Left ventricle myocardium inferior (tissue), 1 donor: ENCODE results near the gene ART1. TPM values are rescaled to one million over a fixed set of nuclear protein-coding genes. Genes with fewer than 3 reads are reported as not detected.

Experiments used
- DNase-seq: peaks from one replicate; pipeline ENCODE4 v3.0.0-alpha.2; 2020
- H3K27ac ChIP-seq: fragments of 200-600 bp; replicated peaks from 2 replicates; pipeline ENCODE4 v1.8.0; 2021
- H3K27me3 ChIP-seq: fragments of 200-600 bp; 2 replicates; pipeline ENCODE4 v1.8.0; 2021; ENCODE audit warnings: low read depth
- H3K36me3 ChIP-seq: fragments of 200-600 bp; 2 replicates; pipeline ENCODE4 v1.8.0; 2021
- H3K4me1 ChIP-seq: fragments of 200-600 bp; 2 replicates; pipeline ENCODE4 v1.8.0; 2021
- H3K4me3 ChIP-seq: fragments of 200-600 bp; 2 replicates; pipeline ENCODE4 v1.8.0; 2021; ENCODE audit warnings: mild to moderate bottlenecking, moderate library complexity
- H3K9me3 ChIP-seq: fragments of 200-600 bp; replicated peaks from 2 replicates; pipeline ENCODE4 v1.8.0; 2021
- CTCF ChIP-seq: fragments of 200-600 bp; IDR thresholded peaks from 2 replicates; pipeline ENCODE4 v1.8.0; 2021; ENCODE audit warnings: antibody characterized with exemption, mild to moderate bottlenecking, borderline replicate concordance
- intact Hi-C: fragments of 100-400 bp; cut with micrococcal nuclease; formaldehyde crosslinking; loops from one replicate; pipeline ENCODE4 v1.11.0; 2022
- total RNA-seq: library from RNA; stranded (reverse); fragmentation: NEBNext Ultra II Directional; extraction: Animal tissue kit (Norgen Biotek cat#: 25700); gene quantifications from one replicate; pipeline ENCODE4 v1.2.1, GENCODE V29; 2021
- donor health status: DM: no; HTN: yes; CAD: no; lungs with severe emphysema.

The ART1 gene
- total RNA-seq, 1 donor from 2014 or later = 0.58 TPM

DNA sequence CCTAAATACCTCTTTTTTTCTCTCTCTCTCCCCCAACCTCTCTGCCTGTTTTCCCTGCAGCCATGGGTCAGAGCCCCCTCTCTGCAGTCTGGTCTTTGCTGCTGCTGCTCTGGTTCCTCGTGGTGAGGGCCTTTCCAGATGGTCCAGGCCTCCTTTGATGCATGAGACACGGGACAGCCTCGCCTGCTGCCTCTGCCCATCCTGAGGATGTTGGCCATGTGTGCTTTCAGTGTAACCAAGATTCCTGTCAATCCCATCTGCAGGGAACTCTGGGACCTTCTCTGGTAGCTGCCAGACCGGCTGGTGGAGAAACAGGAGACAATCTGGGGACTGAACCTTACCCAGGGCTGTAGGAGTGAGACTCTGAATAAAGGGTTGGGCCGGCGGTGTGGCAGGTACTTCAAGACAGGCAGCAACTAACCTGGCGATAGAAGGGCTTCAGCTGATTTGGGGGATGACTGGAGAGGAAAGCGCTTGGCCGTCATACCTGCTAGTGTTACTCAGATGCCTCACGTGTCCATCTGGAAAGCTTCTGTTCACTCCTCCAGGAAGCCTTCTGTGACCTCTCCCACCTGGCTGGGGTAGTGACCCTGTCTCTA, 19.2 kb downstream of the ART1 start:
- intact Hi-C loops = no loop called here
- H3K27me3 ChIP-seq = no peaks in the 10 kb centered on the region
- no peaks in the 10 kb centered on the region for H3K9me3 ChIP-seq
- TF ChIP-seq CTCF = no peak
- DNase-seq = no peak
- H3K4me3 ChIP-seq = no peak overlapping the region
- no peak overlapping the region for H3K27ac ChIP-seq
- peaks cover 31% of the 10 kb centered on the region for H3K36me3 ChIP-seq
- peaks cover 7% of the 10 kb centered on the region for H3K4me1 ChIP-seq

DNA sequence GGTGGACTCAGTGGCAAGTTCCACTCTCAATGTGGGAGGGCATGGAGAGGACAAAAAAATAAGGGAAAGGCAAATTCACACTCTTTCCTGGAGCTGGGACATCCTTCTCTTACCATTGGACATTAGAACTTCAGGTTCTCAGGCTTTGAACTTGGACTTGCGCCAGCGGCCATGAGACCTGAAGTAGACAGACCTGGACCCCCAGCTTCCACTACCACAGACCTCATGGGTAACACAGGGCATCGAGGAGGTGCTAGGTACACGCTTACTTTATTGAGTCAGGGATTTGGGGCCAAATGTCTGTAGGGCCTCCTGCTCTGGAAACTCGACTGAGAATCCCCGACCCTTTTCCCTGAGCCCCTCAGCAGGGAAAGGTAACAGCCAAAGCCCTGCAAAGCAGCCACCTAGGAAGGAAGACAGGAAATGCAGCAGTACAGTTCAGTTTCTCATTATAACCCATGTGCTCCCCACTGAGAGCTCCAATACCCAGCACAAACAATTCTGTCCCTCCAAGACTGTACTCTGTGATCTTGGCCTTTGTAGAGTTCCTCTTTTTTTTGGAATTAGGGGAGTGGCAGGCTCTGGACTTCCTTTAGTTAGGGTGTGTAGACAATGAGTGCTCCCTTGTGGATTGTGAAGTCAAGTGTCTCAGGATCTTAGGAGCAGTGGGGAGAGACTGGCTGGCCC, 20.6 kb downstream of the ART1 start:
- H3K27ac ChIP-seq = peak overlapping the region; percentile 11
- no peaks in the 10 kb centered on the region for H3K27me3 ChIP-seq
- H3K9me3 ChIP-seq = no peaks in the 10 kb centered on the region
- no peak for DNase-seq
- peaks cover 37% of the 10 kb centered on the region for H3K36me3 ChIP-seq
- intact Hi-C loops = no loop called here
- peaks cover 19% of the 10 kb centered on the region for H3K4me1 ChIP-seq
- no peak overlapping the region for H3K4me3 ChIP-seq
- TF ChIP-seq CTCF = no peak

DNA sequence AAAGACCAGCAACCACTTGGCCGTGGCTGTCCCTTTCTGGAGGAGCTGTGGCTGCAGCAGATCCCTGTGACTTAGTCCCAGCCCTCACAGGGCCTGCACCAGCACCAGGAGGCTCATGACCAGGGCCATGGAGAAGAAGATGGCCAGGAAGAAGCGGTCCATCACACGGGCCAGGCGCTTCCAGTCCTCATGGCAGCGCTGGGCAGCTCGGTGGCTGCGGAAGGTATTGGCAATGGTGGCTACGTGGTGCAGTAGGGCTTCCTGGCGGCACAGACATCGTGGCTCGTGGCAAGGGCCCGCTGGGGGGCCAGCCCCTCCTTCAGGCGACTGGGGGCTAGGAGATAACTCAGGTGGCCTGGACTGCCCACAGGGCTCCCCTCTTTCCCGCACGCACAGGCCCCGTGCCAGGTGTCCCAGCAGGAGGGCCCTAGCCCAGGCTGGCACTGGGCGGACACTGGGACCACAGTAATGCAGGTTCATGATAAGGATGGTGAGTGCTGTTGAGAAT, 21.1 kb downstream of the ART1 start:
- intact Hi-C loops = no loop called here
- H3K27ac ChIP-seq = no peak overlapping the region
- TF ChIP-seq CTCF = no peak
- H3K36me3 ChIP-seq = peaks cover 37% of the 10 kb centered on the region
- no peaks in the 10 kb centered on the region for H3K9me3 ChIP-seq
- no peak overlapping the region for H3K4me3 ChIP-seq
- no peaks in the 10 kb centered on the region for H3K27me3 ChIP-seq
- no peak for DNase-seq
- H3K4me1 ChIP-seq = peaks cover 24% of the 10 kb centered on the region

DNA sequence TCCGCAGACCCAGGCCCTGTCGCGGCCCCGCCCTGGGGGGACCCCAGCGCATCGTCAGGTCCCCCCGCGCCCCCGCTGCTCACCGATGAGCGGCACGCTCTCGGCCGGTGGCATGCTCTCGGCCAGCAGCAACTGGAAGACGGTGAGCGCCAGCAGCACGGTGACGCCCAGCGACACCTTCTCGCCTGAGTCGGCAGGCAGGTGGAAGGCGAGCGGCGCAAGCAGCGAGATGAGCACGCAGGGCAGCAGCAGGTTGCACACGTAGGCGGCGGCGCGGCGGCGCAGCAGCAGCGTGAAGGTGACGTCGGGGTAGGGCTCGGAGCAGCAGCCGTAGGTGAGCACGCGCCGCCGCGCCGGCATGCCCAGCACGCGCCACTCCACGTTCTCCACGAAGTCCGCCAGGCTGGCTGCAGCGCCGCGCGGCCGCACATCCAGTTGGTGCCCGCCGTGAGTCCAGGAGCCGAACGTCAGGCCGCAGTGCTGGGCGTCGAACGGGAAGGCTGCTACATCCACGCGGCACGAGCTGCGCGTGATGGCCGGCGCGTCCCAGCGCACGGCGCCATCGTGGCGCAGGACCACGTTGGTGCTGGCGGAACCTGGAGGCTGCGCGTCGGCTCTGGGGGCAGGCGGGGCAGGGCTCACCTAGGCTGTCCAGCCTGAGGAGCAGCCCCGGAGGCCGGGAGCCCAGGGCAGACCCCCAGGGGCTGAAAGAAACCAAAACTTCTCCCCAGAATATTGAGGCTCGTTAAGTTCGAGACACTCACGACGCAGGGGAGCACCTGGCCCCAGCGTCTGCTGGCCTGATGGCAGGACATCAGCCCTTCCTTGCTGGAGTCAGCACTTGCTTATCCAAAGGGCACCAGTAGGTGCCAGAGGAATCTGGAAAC, 22.5 kb downstream of the ART1 start:
- intact Hi-C loops = no loop called here
- Histone ChIP-seq H3K4me3 (no peak overlapping the region), H3K4me1 (peaks cover 32% of the 10 kb centered on the region), H3K9me3 (no peaks in the 10 kb centered on the region), H3K27ac (no peak overlapping the region), H3K36me3 (peaks cover 45% of the 10 kb centered on the region), H3K27me3 (no peaks in the 10 kb centered on the region)
- no peak for TF ChIP-seq CTCF
- DNase-seq = no peak

- Histone ChIP-seq H3K36me3 (peaks cover 55% of the 10 kb centered on the region), H3K27me3 (no peaks in the 10 kb centered on the region), H3K4me3 (no peak overlapping the region), H3K4me1 (peaks cover 32% of the 10 kb centered on the region), H3K27ac (peak overlapping the region; percentile 72), H3K9me3 (no peaks in the 10 kb centered on the region)
- no peak for TF ChIP-seq CTCF
- no peak for DNase-seq
- intact Hi-C loops = no loop called here
Measured at GRCh38 chr11:3669128-3669527, 24.2 kb downstream of the ART1 start.
